GM13976 (cell line): ENCODE results near the gene GPRIN3.

ENCODE experiments used
- DNase-seq: peaks from one replicate; pipeline ENCODE4 v3.0.0; 2012; ENCODE audit warnings: low spot score
- in situ Hi-C: fragments of 300-500 bp; cut with MboI; formaldehyde crosslinking; loops from one replicate; pipeline ENCODE4 v1.12.0; 2022; ENCODE audit warnings: low sequenced_read_pairs, mixed read lengths, inconsistent platforms; ENCODE audit not compliant: unreplicated experiment
- TF ChIP-seq, protein P1 (sequence below): IDR thresholded peaks from 2 replicates; pipeline ENCODE4 v1.5.1; 2012; ENCODE audit warnings: borderline replicate concordance, mild to moderate bottlenecking; ENCODE audit not compliant: insufficient read depth; ENCODE audit errors: extremely low read depth, missing control alignments, control extremely low read depth

GPRIN3 gene

GRCh38 chr4:89273741-89274141 is 33.9 kb downstream of the GPRIN3 start:
- DNase-seq = no peak
- TF ChIP-seq, protein P1, sequence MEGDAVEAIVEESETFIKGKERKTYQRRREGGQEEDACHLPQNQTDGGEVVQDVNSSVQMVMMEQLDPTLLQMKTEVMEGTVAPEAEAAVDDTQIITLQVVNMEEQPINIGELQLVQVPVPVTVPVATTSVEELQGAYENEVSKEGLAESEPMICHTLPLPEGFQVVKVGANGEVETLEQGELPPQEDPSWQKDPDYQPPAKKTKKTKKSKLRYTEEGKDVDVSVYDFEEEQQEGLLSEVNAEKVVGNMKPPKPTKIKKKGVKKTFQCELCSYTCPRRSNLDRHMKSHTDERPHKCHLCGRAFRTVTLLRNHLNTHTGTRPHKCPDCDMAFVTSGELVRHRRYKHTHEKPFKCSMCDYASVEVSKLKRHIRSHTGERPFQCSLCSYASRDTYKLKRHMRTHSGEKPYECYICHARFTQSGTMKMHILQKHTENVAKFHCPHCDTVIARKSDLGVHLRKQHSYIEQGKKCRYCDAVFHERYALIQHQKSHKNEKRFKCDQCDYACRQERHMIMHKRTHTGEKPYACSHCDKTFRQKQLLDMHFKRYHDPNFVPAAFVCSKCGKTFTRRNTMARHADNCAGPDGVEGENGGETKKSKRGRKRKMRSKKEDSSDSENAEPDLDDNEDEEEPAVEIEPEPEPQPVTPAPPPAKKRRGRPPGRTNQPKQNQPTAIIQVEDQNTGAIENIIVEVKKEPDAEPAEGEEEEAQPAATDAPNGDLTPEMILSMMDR = no peak
- in situ Hi-C loops = no loop called here

GRCh38 chr4:89270792-89271191 is 36.8 kb downstream of the GPRIN3 start:
- no peak for DNase-seq
- TF ChIP-seq, protein P1 = no peak
- in situ Hi-C loops = no loop called here

- in situ Hi-C loops = no loop called here
- no peak for DNase-seq
- TF ChIP-seq, protein P1 = no peak
These were observed 38.4 kb downstream of the GPRIN3 start for GRCh38 chr4:89269121-89269666.

DNA sequence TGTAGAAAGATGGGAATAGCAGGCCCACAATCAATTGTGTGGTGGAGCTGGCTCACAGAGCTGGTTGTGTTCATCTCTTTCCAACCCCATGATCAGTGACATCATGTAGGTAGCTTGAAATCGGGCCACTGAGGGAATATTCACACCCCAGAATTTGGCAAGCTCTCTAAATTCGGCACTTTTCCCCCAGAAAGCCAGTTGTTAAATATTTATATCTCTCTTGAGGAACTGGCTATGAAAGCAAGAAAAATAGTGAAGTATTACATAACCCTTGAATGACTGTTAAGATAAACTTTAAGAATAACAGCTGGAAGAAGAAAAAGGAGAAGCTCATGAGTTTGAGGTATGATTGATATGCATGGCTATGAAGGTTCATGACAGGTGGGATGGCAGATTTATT is 38.9 kb downstream of the GPRIN3 start:
- DNase-seq = no peak
- in situ Hi-C loops = no loop called here
- TF ChIP-seq, protein P1 = no peak

DNA sequence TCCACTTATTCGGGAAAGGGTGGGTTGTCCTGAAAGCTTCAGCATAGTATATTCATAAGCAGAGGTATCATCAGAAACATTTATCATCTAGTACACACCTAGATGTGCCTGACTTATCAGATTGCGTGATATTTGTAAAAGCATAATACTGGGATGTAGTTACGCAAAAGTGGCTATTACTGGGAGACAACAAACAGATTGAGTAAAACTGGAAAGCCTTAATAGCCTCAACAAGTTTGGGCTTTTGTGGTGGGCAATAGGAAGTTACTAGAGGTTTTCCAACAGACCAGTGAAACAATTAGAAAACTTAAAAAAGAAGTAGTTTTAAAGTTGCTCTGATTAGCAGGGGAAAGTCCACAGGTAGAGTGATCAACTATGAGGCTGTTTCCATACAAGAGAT is 39.8 kb downstream of the GPRIN3 start:
- in situ Hi-C loops = no loop called here
- TF ChIP-seq, protein P1 = no peak
- DNase-seq = no peak

GRCh38 chr4:89267392-89267791 is 40.2 kb downstream of the GPRIN3 start:
- TF ChIP-seq, protein P1 = no peak
- in situ Hi-C loops = no loop called here
- DNase-seq = no peak

- in situ Hi-C loops = no loop called here
- no peak for DNase-seq
- TF ChIP-seq, protein P1 = no peak
These were observed 41.5 kb downstream of the GPRIN3 start for GRCh38 chr4:89266128-89266527.
